ENCODE data around the gene TRMT10C.

The TRMT10C gene

GRCh38 chr3:101588616-101589015 lies 26.9 kb downstream of the TRMT10C start:
- Histone ChIP-seq H3K27ac (ENCODE audit: low read depth, low read length) (no peak overlapping the region), H3K9ac (ENCODE audit: low read length) (no peak overlapping the region), H3K9me2 (replicated peaks; ENCODE audit: insufficient read depth, low read length) (no peaks in the 10 kb centered on the region), H4K20me1 (ENCODE audit: low read depth, low read length) (peaks cover 10% of the 10 kb centered on the region; the same call in 1 of the 2 replicates), H2AFZ (ENCODE audit: low read depth, low read length, severe bottlenecking) (no peak overlapping the region), H3K27me3 (ENCODE audit: low read length) (no peaks in the 10 kb centered on the region), H3K4me2 (ENCODE audit: low read depth, low read length, poor library complexity, severe bottlenecking) (no peak overlapping the region), H3F3A (ENCODE audit: insufficient read depth) (peaks cover 10% of the 10 kb centered on the region; the same call in 1 of the 2 replicates), H3K79me2 (ENCODE audit: insufficient read depth, low read length) (peaks cover 37% of the 10 kb centered on the region), H3K36me3 (ENCODE audit: low read length) (peaks cover 42% of the 10 kb centered on the region), H3K9me3 (ENCODE audit: insufficient read depth, low read length) (no peaks in the 10 kb centered on the region), H3K4me3 (ENCODE audit: insufficient read depth, low read length, poor library complexity, severe bottlenecking) (no peak overlapping the region)
- no peak for TF ChIP-seq EZH2phosphoT487 (conservative IDR thresholded peaks at IDR 0.05; ENCODE audit: low read length)
- TF ChIP-seq CTCF (IDR thresholded peaks at IDR 0.05; ENCODE audit: insufficient read depth, low read length, poor library complexity, severe bottlenecking) = no peak

GRCh38 chr3:101591071-101591470 lies 29.4 kb downstream of the TRMT10C start:
- Histone ChIP-seq H3K27ac (ENCODE audit: low read depth, low read length) (no peak overlapping the region), H3K4me3 (ENCODE audit: insufficient read depth, low read length, poor library complexity, severe bottlenecking) (no peak overlapping the region), H3K36me3 (ENCODE audit: low read length) (peaks cover 44% of the 10 kb centered on the region), H3K4me2 (ENCODE audit: low read depth, low read length, poor library complexity, severe bottlenecking) (no peak overlapping the region), H2AFZ (ENCODE audit: low read depth, low read length, severe bottlenecking) (no peak overlapping the region), H3K27me3 (ENCODE audit: low read length) (no peaks in the 10 kb centered on the region), H3K9me3 (ENCODE audit: insufficient read depth, low read length) (no peaks in the 10 kb centered on the region), H3F3A (ENCODE audit: insufficient read depth) (peaks cover 12% of the 10 kb centered on the region; the same call in 1 of the 2 replicates), H3K79me2 (ENCODE audit: insufficient read depth, low read length) (peaks cover 22% of the 10 kb centered on the region; the same call in 1 of the 2 replicates), H4K20me1 (ENCODE audit: low read depth, low read length) (0 out of 2 replicates have a peak, but pooled peaks cover 10% of the 10 kb centered on the region), H3K9ac (ENCODE audit: low read length) (no peak overlapping the region), H3K9me2 (replicated peaks; ENCODE audit: insufficient read depth, low read length) (no peaks in the 10 kb centered on the region)
- no peak for TF ChIP-seq CTCF (IDR thresholded peaks at IDR 0.05; ENCODE audit: insufficient read depth, low read length, poor library complexity, severe bottlenecking)
- TF ChIP-seq EZH2phosphoT487 (conservative IDR thresholded peaks at IDR 0.05; ENCODE audit: low read length) = no peak

GRCh38 chr3:101602731-101603130 lies 41.1 kb downstream of the TRMT10C start:
- no peak overlapping the region for H2AFZ ChIP-seq (ENCODE audit: low read depth, low read length, severe bottlenecking)
- no peak overlapping the region for H3K27ac ChIP-seq (ENCODE audit: low read depth, low read length)
- H3K9ac ChIP-seq (ENCODE audit: low read length) = no peak overlapping the region
- no peaks in the 10 kb centered on the region for H3K36me3 ChIP-seq (ENCODE audit: low read length)
- peaks cover 13% of the 10 kb centered on the region; the same call in 1 of the 2 replicates for H3F3A ChIP-seq (ENCODE audit: insufficient read depth)
- H3K79me2 ChIP-seq (ENCODE audit: insufficient read depth, low read length) = no peaks in the 10 kb centered on the region
- H4K20me1 ChIP-seq (ENCODE audit: low read depth, low read length) = no peaks in the 10 kb centered on the region
- TF ChIP-seq EZH2phosphoT487 (conservative IDR thresholded peaks at IDR 0.05; ENCODE audit: low read length) (no peak), CTCF (IDR thresholded peaks at IDR 0.05; ENCODE audit: insufficient read depth, low read length, poor library complexity, severe bottlenecking) (no peak)
- H3K9me2 ChIP-seq (replicated peaks; ENCODE audit: insufficient read depth, low read length) = no peaks in the 10 kb centered on the region
- H3K4me2 ChIP-seq (ENCODE audit: low read depth, low read length, poor library complexity, severe bottlenecking) = no peak overlapping the region
- no peaks in the 10 kb centered on the region for H3K9me3 ChIP-seq (ENCODE audit: insufficient read depth, low read length)
- H3K4me3 ChIP-seq (ENCODE audit: insufficient read depth, low read length, poor library complexity, severe bottlenecking) = no peak overlapping the region
- H3K27me3 ChIP-seq (ENCODE audit: low read length) = no peaks in the 10 kb centered on the region
